Activated CD8-positive, alpha-beta memory T cell treated with anti-CD3 and anti-CD28 coated beads, Interleukin-2, amount 50 U/mL, for 4 hours (primary cell): Measurements from ENCODE around the gene YAE1.

Source experiments
- DNase-seq: peaks from one replicate; pipeline ENCODE4 v3.0.0-alpha.2; 2020

YAE1 gene

GRCh38 chr7:39557911-39558310 lies 8.3 kb upstream of the YAE1 start:
- no peak for DNase-seq

- no peak for DNase-seq
These were observed 5.8 kb upstream of the YAE1 start for GRCh38 chr7:39560408-39560807.

- no peak for DNase-seq
These were observed 5.2 kb upstream of the YAE1 start for GRCh38 chr7:39560997-39561396.

- DNase-seq: no peak
These were observed 666 bp upstream of the YAE1 start for GRCh38 chr7:39565538-39565937.

- no peak for DNase-seq
These were observed 1.1 kb downstream of the YAE1 start for GRCh38 chr7:39567294-39567693.

GRCh38 chr7:39574673-39575349 lies 8.6 kb downstream of the YAE1 start:
- DNase-seq: no peak

GRCh38 chr7:39577229-39577874 lies 11.1 kb downstream of the YAE1 start:
- DNase-seq: no peak

- DNase-seq: peak; percentile 75
These were observed 14.1 kb downstream of the YAE1 start for GRCh38 chr7:39580149-39580874.

- DNase-seq: no peak
These were observed 16.3 kb downstream of the YAE1 start for GRCh38 chr7:39582536-39582935.

- no peak for DNase-seq
These were observed 17.3 kb downstream of the YAE1 start for GRCh38 chr7:39583539-39583938.

GRCh38 chr7:39587393-39587792 lies 21.2 kb downstream of the YAE1 start:
- no peak for DNase-seq

- DNase-seq: no peak
These were observed 22.2 kb downstream of the YAE1 start for GRCh38 chr7:39588416-39588815.

- peak; percentile 58 for DNase-seq
These were observed 23.3 kb downstream of the YAE1 start for GRCh38 chr7:39589323-39590111.

GRCh38 chr7:39592586-39592985 lies 26.4 kb downstream of the YAE1 start:
- no peak for DNase-seq

GRCh38 chr7:39594988-39595620 lies 28.9 kb downstream of the YAE1 start:
- DNase-seq: no peak

GRCh38 chr7:39602351-39602750 lies 36.1 kb downstream of the YAE1 start:
- DNase-seq: no peak

GRCh38 chr7:39603924-39604323 lies 37.7 kb downstream of the YAE1 start:
- DNase-seq: no peak

- DNase-seq: no peak
These were observed 38.9 kb downstream of the YAE1 start for GRCh38 chr7:39605087-39605486.

GRCh38 chr7:39606352-39606751 lies 40.1 kb downstream of the YAE1 start:
- DNase-seq: no peak

GRCh38 chr7:39606941-39607340 lies 40.7 kb downstream of the YAE1 start:
- no peak for DNase-seq

GRCh38 chr7:39607865-39608264 lies 41.7 kb downstream of the YAE1 start:
- DNase-seq: no peak

- no peak for DNase-seq
These were observed 42.1 kb downstream of the YAE1 start for GRCh38 chr7:39608278-39608677.
